ENCODE results near the gene SPOCK1.

The SPOCK1 gene

DNA sequence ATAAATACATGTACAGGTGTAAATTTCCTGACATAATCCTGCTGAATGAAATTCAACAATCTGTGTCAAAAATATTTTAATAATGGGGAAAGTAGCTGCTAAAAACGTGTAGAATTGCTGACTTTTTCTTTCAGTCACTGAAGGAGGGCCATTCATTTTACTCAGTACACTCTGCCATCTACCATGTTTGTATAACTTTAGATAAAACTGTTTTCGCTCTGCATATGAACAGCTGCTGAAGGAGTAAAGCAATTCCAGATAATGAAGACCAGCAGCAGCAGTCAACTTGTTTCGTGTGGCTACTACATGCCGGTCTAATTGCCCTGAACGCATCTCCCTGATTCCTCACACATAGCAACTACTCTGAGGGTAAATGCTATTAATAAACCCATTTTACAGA lies 380.5 kb downstream of the SPOCK1 start:
- TF ChIP-seq, protein P1, sequence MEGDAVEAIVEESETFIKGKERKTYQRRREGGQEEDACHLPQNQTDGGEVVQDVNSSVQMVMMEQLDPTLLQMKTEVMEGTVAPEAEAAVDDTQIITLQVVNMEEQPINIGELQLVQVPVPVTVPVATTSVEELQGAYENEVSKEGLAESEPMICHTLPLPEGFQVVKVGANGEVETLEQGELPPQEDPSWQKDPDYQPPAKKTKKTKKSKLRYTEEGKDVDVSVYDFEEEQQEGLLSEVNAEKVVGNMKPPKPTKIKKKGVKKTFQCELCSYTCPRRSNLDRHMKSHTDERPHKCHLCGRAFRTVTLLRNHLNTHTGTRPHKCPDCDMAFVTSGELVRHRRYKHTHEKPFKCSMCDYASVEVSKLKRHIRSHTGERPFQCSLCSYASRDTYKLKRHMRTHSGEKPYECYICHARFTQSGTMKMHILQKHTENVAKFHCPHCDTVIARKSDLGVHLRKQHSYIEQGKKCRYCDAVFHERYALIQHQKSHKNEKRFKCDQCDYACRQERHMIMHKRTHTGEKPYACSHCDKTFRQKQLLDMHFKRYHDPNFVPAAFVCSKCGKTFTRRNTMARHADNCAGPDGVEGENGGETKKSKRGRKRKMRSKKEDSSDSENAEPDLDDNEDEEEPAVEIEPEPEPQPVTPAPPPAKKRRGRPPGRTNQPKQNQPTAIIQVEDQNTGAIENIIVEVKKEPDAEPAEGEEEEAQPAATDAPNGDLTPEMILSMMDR (conservative IDR thresholded peaks at IDR 0.05; ENCODE audit: low read depth, low read length), result no peak
- DNase-seq (ENCODE audit: low read depth), result no peak
- H3K4me3 ChIP-seq (ENCODE audit: low read length), result no peak overlapping the region

DNA sequence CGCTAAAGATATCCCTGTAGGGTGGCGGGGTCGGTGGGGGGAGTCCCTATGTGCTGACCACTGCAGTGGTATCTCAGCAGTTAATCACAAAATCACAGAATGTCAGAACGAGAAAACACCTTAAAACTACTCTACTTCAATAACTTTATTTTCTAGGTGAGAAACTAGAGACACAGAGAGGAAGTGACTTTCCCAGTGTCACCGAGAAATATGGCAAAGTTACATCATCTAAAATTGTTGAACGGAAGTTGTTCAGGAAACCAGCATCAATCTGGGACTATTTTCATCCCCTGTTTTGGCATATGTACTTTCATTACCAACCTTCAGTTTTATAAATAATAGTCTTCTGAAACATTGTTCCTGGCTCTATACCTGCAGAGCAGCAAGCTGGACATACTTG lies 384.0 kb downstream of the SPOCK1 start:
- no peak overlapping the region for H3K4me3 ChIP-seq (ENCODE audit: low read length)
- no peak for DNase-seq (ENCODE audit: low read depth)
- TF ChIP-seq, protein P1 (conservative IDR thresholded peaks at IDR 0.05; ENCODE audit: low read depth, low read length), result no peak

DNA sequence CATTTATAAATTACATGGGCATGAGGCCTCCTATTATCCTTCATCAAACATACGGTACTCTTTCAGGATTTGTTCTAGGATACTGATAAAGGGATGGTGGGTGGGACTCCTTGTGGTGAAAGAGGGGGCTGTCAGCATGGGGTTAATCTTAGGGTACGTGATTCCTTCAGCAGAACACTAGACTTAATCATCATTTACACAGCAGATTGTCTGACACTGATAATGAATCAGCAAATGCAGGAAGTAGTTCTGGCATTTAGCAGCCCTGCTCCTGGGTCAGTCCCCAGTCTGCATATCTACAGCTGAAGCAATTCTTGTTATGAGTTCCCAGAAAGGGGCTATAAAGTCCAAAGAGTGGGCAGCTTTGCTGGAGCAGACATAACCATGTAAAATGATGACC lies 384.6 kb downstream of the SPOCK1 start:
- DNase-seq (ENCODE audit: low read depth), result no peak
- TF ChIP-seq, protein P1 (conservative IDR thresholded peaks at IDR 0.05; ENCODE audit: low read depth, low read length), result peak; percentile 28
- no peak overlapping the region for H3K4me3 ChIP-seq (ENCODE audit: low read length)

DNA sequence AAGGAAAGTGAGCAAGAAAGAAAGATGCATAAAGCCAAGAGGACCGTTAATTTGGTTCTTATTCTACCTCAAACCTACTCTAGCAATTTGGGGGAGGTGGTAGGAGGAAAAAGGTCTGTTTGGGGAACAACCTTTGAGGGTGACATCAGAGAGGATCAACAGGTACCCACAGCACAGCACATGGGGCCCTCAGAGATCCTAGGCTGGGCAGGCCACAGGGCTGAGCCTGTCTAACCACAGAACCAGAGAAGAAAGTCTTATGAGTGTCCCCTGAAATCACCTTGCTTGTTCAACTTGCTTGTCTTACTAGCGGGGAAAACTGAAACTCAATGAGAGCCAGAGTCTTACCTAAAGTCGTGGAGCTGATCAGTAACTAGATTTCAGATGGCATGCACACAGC lies 385.2 kb downstream of the SPOCK1 start:
- DNase-seq (ENCODE audit: low read depth), result no peak
- TF ChIP-seq, protein P1 (conservative IDR thresholded peaks at IDR 0.05; ENCODE audit: low read depth, low read length), result no peak
- no peak overlapping the region for H3K4me3 ChIP-seq (ENCODE audit: low read length)

DNA sequence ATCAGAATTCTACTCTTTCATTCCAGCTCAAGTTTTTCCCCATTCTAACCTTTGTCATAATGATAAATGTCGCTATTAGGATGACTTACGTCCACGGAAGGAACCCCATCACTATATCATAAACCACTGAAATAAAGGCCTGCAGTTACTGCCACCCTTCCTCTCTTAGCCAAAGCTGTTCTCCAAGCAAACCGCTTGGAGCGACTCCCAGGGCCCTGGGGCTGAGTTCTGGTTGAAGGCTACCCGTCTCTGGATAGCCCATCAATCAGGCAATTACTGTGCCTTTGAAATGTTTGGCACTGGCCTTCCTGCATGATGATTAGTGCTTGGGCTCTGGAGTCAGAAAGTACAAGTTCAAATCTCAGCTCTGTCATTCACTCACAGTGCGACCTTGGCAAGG lies 386.0 kb downstream of the SPOCK1 start:
- TF ChIP-seq, protein P1 (conservative IDR thresholded peaks at IDR 0.05; ENCODE audit: low read depth, low read length), result no peak
- H3K4me3 ChIP-seq (ENCODE audit: low read length), result no peak overlapping the region
- no peak for DNase-seq (ENCODE audit: low read depth)

DNA sequence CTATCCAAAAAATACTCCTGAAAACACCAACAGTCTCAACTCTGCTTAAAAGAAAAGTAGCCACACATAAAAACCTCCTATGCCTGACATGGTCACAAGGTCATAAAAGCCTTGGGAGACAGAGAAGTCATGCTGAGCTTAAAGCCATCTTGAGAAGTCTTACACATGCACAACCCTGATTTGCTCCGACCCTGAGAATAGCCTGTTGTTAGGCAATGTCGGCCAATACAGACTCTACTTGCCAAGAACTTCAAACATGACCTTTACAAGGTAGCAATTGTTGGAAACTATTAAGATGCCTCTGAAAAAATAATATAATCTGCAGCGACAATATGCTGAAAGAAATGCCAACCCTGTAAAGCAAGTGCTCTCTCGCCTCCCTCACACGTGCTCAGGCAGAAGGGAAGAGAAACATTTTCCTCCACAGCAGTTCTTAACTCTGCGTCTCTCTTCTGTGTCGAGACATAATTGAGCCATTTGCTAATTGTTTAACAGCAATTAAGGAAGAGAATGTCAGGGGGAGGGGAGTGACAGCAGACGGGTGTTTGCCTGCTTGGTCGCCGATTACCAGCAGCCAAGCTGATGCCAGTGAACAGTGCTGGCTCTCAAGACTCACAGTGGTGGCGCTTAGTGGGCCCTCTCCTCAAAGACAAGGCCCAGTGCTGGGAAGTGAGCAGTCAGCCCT lies 393.6 kb downstream of the SPOCK1 start:
- no peak for DNase-seq (ENCODE audit: low read depth)
- H3K4me3 ChIP-seq (ENCODE audit: low read length), result no peak overlapping the region
- TF ChIP-seq, protein P1 (conservative IDR thresholded peaks at IDR 0.05; ENCODE audit: low read depth, low read length), result no peak

DNA sequence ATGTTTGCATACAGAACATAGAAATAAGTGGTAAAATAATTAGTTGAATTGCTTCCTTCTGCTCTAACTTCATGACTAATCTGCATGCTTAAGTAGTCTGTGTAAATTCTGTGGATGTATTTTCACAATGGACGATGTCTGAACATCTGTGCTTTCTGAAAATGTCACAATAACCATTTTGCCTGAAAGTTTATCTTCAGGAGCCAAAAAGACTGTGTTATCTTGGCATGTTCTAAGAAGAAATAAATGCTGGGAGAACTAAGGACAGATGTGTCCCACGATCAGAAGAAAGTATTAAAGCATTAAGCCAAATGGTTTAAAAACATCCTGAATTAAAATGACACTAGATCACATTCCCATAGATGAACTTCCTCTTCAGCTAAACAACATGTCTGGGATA lies 397.6 kb downstream of the SPOCK1 start:
- no peak overlapping the region for H3K4me3 ChIP-seq (ENCODE audit: low read length)
- no peak for DNase-seq (ENCODE audit: low read depth)
- TF ChIP-seq, protein P1 (conservative IDR thresholded peaks at IDR 0.05; ENCODE audit: low read depth, low read length), result no peak
